CD1c-positive myeloid dendritic cell (primary cell): ENCODE measurements around the gene DENND4C.
"Not testable (repeated sequence)": the region's sequence is repeated elsewhere in the genome, so short reads cannot be mapped to it uniquely, and the experiment has no call there.

Source experiments
- DNase-seq: peaks from one replicate; pipeline ENCODE4 v3.0.0-alpha.2; 2016; ENCODE audit errors: extremely low spot score

Gene DENND4C

DNA sequence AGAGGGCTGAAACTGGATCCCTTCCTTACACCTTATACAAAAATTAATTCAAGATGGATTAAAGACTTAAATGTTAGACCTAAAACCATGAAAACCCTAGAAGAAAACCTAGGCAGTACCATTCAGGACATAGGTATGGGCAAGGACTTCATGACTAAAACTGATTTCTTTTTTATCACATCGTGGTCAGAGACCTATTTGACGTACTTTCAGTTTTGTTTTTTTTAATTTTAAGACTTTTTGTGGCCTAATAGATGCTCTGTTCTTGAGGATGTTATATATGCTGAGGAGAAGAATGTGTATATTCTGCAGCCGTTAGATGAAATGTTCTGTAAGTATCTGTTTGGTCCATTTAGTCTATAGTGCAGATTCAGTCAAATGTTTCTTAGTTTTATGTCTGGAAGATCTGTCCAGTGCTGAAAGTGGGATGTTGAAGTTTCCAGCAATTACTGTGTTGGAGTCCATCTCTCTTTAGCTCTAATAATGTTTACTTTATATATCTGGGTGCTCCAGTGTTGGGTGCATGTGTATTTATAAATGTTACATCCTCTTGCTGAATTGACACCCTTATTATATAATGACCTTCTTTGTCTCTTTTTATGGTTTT lies 36.4 kb downstream of the DENND4C start:
- DNase-seq = not testable (repeated sequence)

- DNase-seq = no peak
These were observed 39.1 kb downstream of the DENND4C start for GRCh38 chr9:19269582-19269981.

DNA sequence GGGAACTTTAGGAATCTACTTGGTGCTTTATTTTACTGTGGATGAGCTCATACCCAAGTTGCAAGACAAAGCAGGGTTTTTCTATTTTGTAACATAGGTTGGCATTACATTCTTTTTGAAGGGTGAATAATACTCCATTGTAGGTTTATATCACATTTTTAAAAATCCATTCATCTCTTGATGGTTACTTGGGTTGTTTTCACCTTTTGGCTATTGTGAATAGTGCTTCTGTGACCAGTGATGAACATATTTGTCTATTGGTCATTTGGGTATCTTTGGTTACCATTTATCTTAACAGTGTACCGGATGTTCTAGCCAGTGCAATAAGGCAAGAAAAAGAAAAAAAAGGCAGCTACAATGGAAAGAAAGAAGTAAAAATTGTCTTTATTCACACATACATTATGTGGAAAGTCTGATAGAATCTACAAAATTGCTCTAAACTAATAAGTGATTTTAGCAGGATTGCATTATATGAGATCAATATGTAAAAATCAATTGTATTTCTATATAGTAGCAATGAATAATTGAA lies 40.0 kb downstream of the DENND4C start:
- no peak for DNase-seq

DNA sequence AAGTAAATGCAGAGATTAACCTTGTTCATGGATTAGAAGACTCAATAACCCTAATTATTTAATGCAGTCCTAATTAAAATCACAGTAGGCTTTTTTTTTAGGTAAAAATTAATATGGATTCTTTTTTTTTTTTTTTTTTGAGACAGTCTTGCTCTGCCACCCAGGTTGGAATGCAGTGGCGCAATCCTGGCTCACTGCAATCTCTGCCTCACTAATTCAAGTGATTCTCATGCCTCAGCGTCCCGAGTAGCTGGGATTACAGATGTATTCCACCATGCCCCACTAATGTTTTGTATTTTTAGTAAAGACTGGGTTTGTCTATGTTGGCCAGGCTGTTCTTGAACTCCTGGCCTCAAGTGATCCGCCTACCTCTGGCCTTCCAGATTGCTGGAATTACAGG lies 40.6 kb downstream of the DENND4C start:
- no peak for DNase-seq

DNA sequence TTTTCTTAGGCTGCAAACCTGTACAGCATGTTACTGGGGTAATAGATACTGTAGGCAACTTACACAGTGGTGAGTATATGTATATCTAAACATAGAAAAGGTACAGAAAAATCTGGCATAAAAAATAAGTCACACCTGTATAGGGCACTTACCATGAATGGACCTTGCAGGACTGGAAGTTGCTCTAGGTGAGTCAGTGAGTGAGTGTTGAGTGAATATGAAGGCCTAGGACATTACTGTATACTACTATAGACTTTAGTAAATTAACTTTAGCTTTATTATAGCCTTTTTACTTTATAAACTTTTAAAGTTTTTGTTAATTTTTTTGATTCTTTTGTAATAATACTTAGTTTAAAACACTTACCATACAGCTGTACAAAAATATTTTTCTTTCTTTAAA lies 51.3 kb downstream of the DENND4C start:
- DNase-seq = no peak

GRCh38 chr9:19283072-19283710 lies 52.7 kb downstream of the DENND4C start:
- no peak for DNase-seq

GRCh38 chr9:19284729-19285128 lies 54.2 kb downstream of the DENND4C start:
- DNase-seq = no peak

- no peak for DNase-seq
These were observed 56.2 kb downstream of the DENND4C start for GRCh38 chr9:19286634-19287188.

- DNase-seq = no peak
These were observed 57.6 kb downstream of the DENND4C start for GRCh38 chr9:19288081-19288480.

DNA sequence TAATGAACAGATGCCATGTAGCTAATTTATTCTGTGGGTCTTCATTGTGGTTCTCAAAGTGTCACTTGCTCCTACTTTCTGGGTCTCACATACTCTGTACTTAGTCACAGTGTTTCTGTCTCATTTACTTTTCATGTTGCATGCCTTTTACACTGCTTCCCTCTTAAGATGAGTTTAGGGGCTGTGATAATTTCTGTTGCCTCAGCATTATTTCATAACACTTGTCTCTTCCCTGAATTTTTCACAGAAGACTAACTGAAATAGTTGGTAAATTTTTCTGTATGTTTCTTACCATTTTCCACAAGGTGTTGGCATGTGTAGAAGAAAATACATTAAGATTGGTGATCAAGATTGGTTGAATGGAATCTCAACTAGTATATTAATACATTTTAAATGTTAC lies 59.6 kb downstream of the DENND4C start:
- no peak for DNase-seq

- no peak for DNase-seq
These were observed 63.7 kb downstream of the DENND4C start for GRCh38 chr9:19294219-19294618.

- no peak for DNase-seq
These were observed 68.0 kb downstream of the DENND4C start for GRCh38 chr9:19298436-19299000.

DNA sequence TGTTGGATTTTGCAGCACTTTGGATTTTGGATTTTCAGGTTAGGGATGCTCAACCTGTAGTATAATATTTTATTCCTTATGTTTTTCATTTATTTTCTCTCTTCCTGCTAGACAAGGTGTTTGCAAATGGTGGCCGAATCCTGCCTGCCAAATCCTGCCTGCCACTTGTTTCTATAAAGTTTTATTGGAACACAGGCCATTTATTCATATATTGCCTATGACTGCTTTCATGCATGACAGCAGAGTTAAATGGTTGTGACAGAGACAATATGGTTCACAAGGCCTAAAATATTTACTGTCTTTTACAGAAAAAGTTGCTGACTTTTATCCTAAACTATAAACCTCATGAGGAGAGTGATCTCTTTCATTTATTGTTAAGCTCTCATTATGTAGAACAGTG lies 72.7 kb downstream of the DENND4C start:
- no peak for DNase-seq

- DNase-seq = no peak
These were observed 76.1 kb downstream of the DENND4C start for GRCh38 chr9:19306568-19306967.

DNA sequence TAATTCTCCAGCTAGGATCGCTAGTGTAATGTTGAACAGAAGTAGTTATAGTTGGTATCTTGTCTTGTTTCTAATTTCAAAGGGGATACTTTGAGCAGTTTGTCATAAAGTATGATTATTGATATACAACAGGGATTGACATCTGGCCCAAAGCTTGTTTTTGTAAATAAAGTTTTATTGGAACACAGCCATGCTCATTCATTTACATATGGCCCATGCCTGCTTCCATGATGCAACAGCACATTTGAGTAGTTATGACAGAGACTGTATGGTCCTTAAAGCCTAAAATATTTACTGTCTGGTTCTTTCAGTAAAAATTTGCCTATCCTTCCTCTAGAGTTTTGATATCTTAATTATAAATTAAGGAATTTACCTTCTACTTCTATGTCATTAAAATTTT lies 79.8 kb downstream of the DENND4C start:
- DNase-seq = no peak

- no peak for DNase-seq
These were observed 83.1 kb downstream of the DENND4C start for GRCh38 chr9:19313573-19313972.

GRCh38 chr9:19320495-19320894 lies 90.0 kb downstream of the DENND4C start:
- no peak for DNase-seq

DNA sequence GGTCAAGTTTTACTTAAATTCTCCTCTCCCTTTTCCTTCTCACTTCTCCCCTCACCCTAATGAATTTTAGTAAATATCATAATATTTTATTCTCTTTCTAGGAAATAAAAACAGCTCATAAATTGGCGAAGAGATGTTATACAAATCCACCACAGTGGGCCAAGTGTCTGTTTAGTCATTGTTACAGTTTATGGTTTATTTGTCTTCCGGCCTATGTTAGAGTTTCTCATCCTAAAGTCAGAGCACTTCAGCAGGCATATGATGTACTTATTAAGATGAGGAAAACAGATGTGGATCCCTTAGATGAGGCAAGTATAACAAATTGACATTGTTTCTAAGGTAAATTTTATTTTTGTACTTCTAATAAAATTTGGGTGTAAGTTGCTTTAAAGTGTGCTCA lies 101.4 kb downstream of the DENND4C start:
- DNase-seq = no peak

DNA sequence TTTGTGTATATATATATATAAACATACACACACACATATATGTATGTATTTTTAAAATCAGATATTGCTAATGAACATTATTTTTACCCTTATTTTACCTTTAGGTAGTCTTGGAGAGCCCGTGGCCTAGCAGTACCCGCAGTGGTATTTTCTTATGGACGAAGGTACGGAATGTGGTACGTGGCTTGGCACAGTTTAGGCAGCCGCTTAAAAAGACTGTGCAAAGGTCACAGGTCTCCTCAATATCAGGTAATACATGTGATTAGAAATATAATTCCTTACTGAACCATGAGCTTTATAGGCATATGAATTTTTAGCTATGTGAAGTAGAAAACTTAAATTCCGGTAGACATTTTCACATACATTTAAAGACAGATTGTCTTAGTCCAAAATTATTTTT lies 105.7 kb downstream of the DENND4C start:
- no peak for DNase-seq

- no peak for DNase-seq
These were observed 112.5 kb downstream of the DENND4C start for GRCh38 chr9:19342947-19343346.

GRCh38 chr9:19358701-19359100 lies 128.2 kb downstream of the DENND4C start:
- DNase-seq = no peak

- DNase-seq = no peak
These were observed 138.6 kb downstream of the DENND4C start for GRCh38 chr9:19369107-19369506.

DNA sequence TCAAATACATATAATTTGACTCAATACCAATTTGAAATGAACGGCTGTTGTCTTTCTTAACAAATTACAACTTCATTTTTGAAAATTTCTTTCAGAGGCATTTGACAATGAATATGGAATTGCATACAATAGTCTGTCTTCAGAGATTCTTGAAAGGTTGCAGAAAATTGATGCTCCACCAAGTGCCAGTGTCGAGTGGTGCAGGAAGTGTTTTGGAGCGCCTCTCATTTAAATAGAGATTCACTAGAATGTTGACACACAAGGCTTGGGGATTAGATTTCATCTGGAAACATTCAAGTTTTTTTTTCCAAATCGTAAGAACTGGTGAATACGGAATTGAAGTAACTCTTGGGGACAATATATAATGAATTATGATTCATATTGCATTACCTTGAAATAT lies 141.4 kb downstream of the DENND4C start:
- DNase-seq = no peak
